ENCODE measurements around the gene VILL.

GRCh38 chr3:38054499-38055001, 64.0 kb downstream of the VILL start:
- TF ChIP-seq POLR2A (IDR thresholded peaks at IDR 0.05) = no peak
- TF ChIP-seq, protein P1, sequence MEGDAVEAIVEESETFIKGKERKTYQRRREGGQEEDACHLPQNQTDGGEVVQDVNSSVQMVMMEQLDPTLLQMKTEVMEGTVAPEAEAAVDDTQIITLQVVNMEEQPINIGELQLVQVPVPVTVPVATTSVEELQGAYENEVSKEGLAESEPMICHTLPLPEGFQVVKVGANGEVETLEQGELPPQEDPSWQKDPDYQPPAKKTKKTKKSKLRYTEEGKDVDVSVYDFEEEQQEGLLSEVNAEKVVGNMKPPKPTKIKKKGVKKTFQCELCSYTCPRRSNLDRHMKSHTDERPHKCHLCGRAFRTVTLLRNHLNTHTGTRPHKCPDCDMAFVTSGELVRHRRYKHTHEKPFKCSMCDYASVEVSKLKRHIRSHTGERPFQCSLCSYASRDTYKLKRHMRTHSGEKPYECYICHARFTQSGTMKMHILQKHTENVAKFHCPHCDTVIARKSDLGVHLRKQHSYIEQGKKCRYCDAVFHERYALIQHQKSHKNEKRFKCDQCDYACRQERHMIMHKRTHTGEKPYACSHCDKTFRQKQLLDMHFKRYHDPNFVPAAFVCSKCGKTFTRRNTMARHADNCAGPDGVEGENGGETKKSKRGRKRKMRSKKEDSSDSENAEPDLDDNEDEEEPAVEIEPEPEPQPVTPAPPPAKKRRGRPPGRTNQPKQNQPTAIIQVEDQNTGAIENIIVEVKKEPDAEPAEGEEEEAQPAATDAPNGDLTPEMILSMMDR (IDR thresholded peaks at IDR 0.05) = no peak
